BJ (cell line): ENCODE data around the gene GOLM1. TPM values are rescaled to one million over a fixed set of nuclear protein-coding genes. Genes with fewer than 3 reads are reported as not detected.
"Not testable (repeated sequence)": the region's sequence is repeated elsewhere in the genome, so short reads cannot be mapped to it uniquely, and the experiment has no call there.

Source experiments
- CTCF ChIA-PET: fragments of 350-600 bp; formaldehyde crosslinking; extraction: SDS; loops from one replicate; lab custom pipeline; 2021; ENCODE audit warnings: antibody characterized with exemption, inconsistent platforms; lab: Yijun Ruan, JAX
- POLR2A ChIA-PET: fragments of 300-600 bp; sonication (Branson Sonifier 250); formaldehyde crosslinking; extraction: SDS; loops from one replicate; lab custom pipeline; 2021; ENCODE audit warnings: antibody characterized with exemption; lab: Charles Lee
- DNase-seq: peaks from one replicate; pipeline ENCODE4 v3.0.0-alpha.2; 2011; ENCODE audit warnings: low read depth
- H3K27me3 ChIP-seq: 2 replicates; pipeline ENCODE4 v1.6.0; 2011; ENCODE audit warnings: low read length; ENCODE audit not compliant: control insufficient read depth, insufficient read depth
- H3K36me3 ChIP-seq: 2 replicates; pipeline ENCODE4 v1.5.1; 2011; ENCODE audit warnings: low read length; ENCODE audit not compliant: control insufficient read depth, insufficient read depth
- H3K4me3 ChIP-seq: 2 replicates; pipeline ENCODE4 v1.5.1; 2011; ENCODE audit warnings: low read depth, mild to moderate bottlenecking, control low read depth, low read length
- CTCF ChIP-seq: IDR thresholded peaks from 2 replicates; pipeline ENCODE4 v1.5.1; 2011; ENCODE audit warnings: low read depth, mild to moderate bottlenecking, control low read depth, inconsistent platforms, low read length, moderate library complexity; ENCODE audit not compliant: insufficient read depth
- polyA minus RNA-seq: library from RNA; depleted of rRNA, polyadenylated mRNA; stranded (reverse); fragments of >200 nt; gene quantifications from 2 replicates; pipeline ENCODE4 v1.2.3, GENCODE V29; 2011; rRNA and poly(A)+ RNA removed
- polyA plus RNA-seq: library from polyadenylated mRNA; depleted of rRNA; stranded (reverse); fragments of >200 nt; gene quantifications from 2 replicates; pipeline ENCODE4 v1.2.3, GENCODE V29; 2011; rRNA removed

GOLM1 gene
- polyA plus RNA-seq (34.7 and 35.9 TPM in 2 replicates), polyA minus RNA-seq (10.9 and 12.2 TPM in 2 replicates)

DNA sequence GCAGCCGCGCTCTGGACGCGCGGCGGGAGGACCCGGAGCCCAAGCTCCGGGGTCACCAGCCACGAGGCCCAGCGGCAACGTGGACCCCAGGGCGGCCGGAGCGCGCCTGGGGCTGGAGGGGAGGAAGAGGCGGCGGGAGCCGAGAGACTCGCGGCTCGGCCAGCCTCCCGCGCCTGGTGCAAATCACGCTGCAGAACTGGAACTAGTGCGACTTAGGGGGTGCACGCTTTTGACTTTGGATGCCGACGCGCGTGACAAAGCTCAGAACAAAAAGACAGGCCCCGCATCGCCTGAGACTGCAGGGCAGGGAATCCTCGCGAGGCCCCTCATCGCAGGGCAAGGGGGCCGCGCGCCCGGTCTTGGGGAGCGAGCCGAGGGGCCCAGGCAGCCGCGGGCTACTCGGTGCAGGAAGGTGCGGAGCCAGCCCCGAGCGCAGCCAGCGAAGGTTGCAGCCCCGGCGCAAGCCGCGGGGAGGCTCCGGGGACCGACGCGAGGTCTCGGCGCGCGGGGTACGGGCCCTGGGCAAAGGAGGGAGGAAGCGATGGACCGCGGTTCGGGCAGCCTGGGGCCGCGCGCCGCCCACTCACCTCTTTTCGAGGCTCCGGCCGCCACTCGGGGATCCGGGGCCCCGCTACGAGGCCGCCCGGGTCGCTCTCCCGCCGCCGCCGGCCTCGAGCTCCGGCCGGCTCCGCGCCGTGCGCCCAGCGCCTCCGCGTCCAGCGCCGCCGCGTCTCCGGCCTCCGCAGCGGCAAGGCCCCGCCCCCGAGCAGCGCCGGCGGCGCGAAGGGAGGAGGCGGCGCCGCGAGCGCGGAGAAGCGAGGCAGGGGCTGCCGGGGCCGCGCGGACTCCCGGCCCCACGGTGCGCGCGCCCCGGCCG is at the start of gene GOLM1:
GOLM1 (minus strand) TSS at position 735 of the 877 bp plus-strand sequence. CDS start 20,238 bp downstream, outside the sequence.
- ChIA-PET POLR2A (no interaction called here), CTCF (interaction anchor here (0.9 to 1.5 kb wide), 4 partner anchors 12 to 103 kb away, joined by 3 to 4 read pairs (median 3); no protein-coding TSS in a partner anchor)
- Histone ChIP-seq H3K36me3 (no peaks in the 10 kb centered on the region), H3K4me3 (peak within 1 kb of the TSS; percentile 54), H3K27me3 (no peaks in the 10 kb centered on the region)
- TF ChIP-seq CTCF: no peak
- no peak for DNase-seq

- CTCF ChIA-PET, H3K4me3 ChIP-seq, DNase-seq, H3K36me3 ChIP-seq, POLR2A ChIA-PET, H3K27me3 ChIP-seq: not testable (repeated sequence)
Observed at GRCh38 chr9:86146671-86147070, 47.3 kb upstream of the GOLM1 start.

- DNase-seq, H3K4me3 ChIP-seq, POLR2A ChIA-PET, CTCF ChIA-PET, H3K36me3 ChIP-seq, H3K27me3 ChIP-seq: not testable (repeated sequence)
Observed at GRCh38 chr9:86145960-86146359, 46.6 kb upstream of the GOLM1 start.

GRCh38 chr9:86142973-86143372 is 43.6 kb upstream of the GOLM1 start:
- no peak for DNase-seq
- ChIA-PET CTCF (no interaction called here), POLR2A (no interaction called here)
- H3K27me3 ChIP-seq: no peaks in the 10 kb centered on the region
- no peak for TF ChIP-seq CTCF
- H3K4me3 ChIP-seq: no peak overlapping the region
- no peaks in the 10 kb centered on the region for H3K36me3 ChIP-seq

DNA sequence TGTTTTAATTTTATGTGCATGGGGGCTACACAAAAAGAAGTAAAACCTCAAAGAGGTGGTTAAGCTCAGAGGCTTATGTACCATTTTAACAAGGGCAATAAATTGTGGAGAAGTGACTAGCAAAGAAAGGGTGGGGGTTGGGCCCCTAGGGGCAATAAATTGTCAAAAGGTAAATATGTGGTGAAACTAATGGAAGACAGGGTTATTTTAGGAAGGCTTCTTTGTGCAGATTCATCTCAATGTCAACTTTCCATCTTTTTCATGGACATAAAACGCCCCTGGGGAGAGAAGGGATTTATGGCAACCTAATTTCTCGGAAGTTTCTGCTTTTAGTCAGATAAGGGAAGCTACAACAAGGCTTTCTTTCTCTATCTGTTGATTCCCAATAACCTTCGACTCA is 42.5 kb upstream of the GOLM1 start:
- no peaks in the 10 kb centered on the region for H3K36me3 ChIP-seq
- no peak for TF ChIP-seq CTCF
- DNase-seq: no peak
- POLR2A ChIA-PET: no interaction called here
- no peak overlapping the region for H3K4me3 ChIP-seq
- CTCF ChIA-PET: interaction anchor here (1.3 kb wide), 1 partner anchor 14 kb away, joined by 3 read pairs; no protein-coding TSS in a partner anchor
- no peaks in the 10 kb centered on the region for H3K27me3 ChIP-seq

- Histone ChIP-seq H3K4me3 (no peak overlapping the region), H3K36me3 (no peaks in the 10 kb centered on the region), H3K27me3 (peaks cover 2% of the 10 kb centered on the region; the same call in 1 of the 2 replicates)
- no peak for DNase-seq
- CTCF ChIA-PET: no interaction called here
- POLR2A ChIA-PET: interaction anchor here (0.6 kb wide), 1 partner anchor 52 kb away, joined by 3 read pairs; no protein-coding TSS in a partner anchor
- TF ChIP-seq CTCF: no peak
Observed at GRCh38 chr9:86135371-86135770, 36.0 kb upstream of the GOLM1 start.
